Aorta (tissue), 5 donors: ENCODE data around the gene ZDHHC13. TPM values are rescaled to one million over a fixed set of nuclear protein-coding genes. Genes with fewer than 3 reads are reported as not detected.

Source experiments
- ATAC-seq: fragments of 200-7000 bp; cut with Tn5 transposase; one replicate; pipeline ENCODE4 v1.9.1; 2022; ENCODE audit warnings: moderate library complexity; ENCODE audit not compliant: low FRiP score
- DNase-seq, 2 donors: peaks; one replicate each; pipeline ENCODE4 v3.0.0-alpha.2; 2020
- H3K27ac ChIP-seq, 2 donors: one replicate each; pipeline ENCODE4 v1.5.1; 2013; ENCODE audit warnings: low read length in 2 of 2, mild to moderate bottlenecking in 2 of 2, moderate library complexity in 2 of 2, control low read depth in 1 of 2, inconsistent platforms in 1 of 2, low read depth in 1 of 2
- H3K27me3 ChIP-seq, 2 donors: one replicate each; pipeline ENCODE4 v1.6.1; 2013; ENCODE audit warnings: control low read depth in 1 of 2, low read length in 1 of 2, mild to moderate bottlenecking in 1 of 2, moderate library complexity in 1 of 2; ENCODE audit not compliant: insufficient read depth in 2 of 2, control insufficient read depth in 1 of 2
- H3K36me3 ChIP-seq, 2 donors: one replicate each; pipeline ENCODE4 v1.6.1; 2013; ENCODE audit warnings: control low read depth in 1 of 2, low read length in 1 of 2, mild to moderate bottlenecking in 1 of 2; ENCODE audit not compliant: insufficient read depth in 2 of 2, control insufficient read depth in 1 of 2
- H3K4me1 ChIP-seq, 2 donors: one replicate each; pipeline ENCODE4 v1.6.1; 2013; ENCODE audit warnings: low read length in 2 of 2, control low read depth in 1 of 2, mild to moderate bottlenecking in 1 of 2, moderate library complexity in 1 of 2; ENCODE audit not compliant: insufficient read depth in 2 of 2, control insufficient read depth in 1 of 2
- H3K4me3 ChIP-seq, 2 donors: one replicate each; pipeline ENCODE4 v1.5.1; 2013; ENCODE audit warnings: low read length in 2 of 2, control low read depth in 1 of 2, mild to moderate bottlenecking in 1 of 2
- H3K9me3 ChIP-seq: one replicate; pipeline ENCODE4 v1.6.1; 2013; ENCODE audit warnings: mild to moderate bottlenecking, low read length; ENCODE audit not compliant: control insufficient read depth
- WGBS, 2 donors: extraction: QIAGEN DNeasy Blood & Tissue Kit; methylation state at CpG; one replicate each; pipeline ENCODE4 v1.1.7; 2013; 5-methylcytosine and 5-hydroxymethylcytosine counted together
- intact Hi-C, 2 donors: fragments of 100-400 bp; cut with DNase I; formaldehyde crosslinking; loops; one replicate each; pipeline versions ENCODE4 v1.14.2 to v1.15.0; 2022
- long read RNA-seq, 2 donors: library from polyadenylated mRNA; unstranded; transcript quantifications; one replicate each; pipeline ENCODE4 v2.0.0, GENCODE V29; 2020 to 2021
- polyA plus RNA-seq, 2 donors: library from polyadenylated mRNA; stranded (reverse); fragments of 200-250 nt; gene quantifications; one replicate each; pipeline ENCODE4 v1.2.3, GENCODE V29; 2013
- total RNA-seq, 2 donors: library from RNA; stranded (reverse); fragmentation: NEBNext Ultra II Directional; extraction: Animal tissue kit (Norgen Biotek cat#: 25700); gene quantifications; one replicate each; pipeline ENCODE4 v1.2.1, GENCODE V29; 2021
- donor health status: healthy with polysubstance abuse.
- donor health status: Bipolar disorder and iron deficiency.
- donor health status: DM: no; HTN: no; CAD: no.
- donor health status: DM: no; HTN: no; CAD: no.
- donor health status: DM: yes; HTN: yes; CAD: no.

Gene ZDHHC13, protein sequence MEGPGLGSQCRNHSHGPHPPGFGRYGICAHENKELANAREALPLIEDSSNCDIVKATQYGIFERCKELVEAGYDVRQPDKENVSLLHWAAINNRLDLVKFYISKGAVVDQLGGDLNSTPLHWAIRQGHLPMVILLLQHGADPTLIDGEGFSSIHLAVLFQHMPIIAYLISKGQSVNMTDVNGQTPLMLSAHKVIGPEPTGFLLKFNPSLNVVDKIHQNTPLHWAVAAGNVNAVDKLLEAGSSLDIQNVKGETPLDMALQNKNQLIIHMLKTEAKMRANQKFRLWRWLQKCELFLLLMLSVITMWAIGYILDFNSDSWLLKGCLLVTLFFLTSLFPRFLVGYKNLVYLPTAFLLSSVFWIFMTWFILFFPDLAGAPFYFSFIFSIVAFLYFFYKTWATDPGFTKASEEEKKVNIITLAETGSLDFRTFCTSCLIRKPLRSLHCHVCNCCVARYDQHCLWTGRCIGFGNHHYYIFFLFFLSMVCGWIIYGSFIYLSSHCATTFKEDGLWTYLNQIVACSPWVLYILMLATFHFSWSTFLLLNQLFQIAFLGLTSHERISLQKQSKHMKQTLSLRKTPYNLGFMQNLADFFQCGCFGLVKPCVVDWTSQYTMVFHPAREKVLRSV
- total RNA-seq (10 to 100 TPM in 1 of 2 donors, 1 to 10 TPM in 1; 8.3 to 14.7 TPM), polyA plus RNA-seq (1 to 10 TPM; 3.3 to 7.1 TPM)
- long read RNA-seq, donor 1, transcript ZDHHC13-202 (17 exons, 2,445 nt): major isoform, 9 of 14 reads
- long read RNA-seq, donor 1, partial matches to known transcripts: 1 of 14 reads
- long read RNA-seq, donor 1, other reads (novel, unspliced or antisense): 4 of 14 reads
- long read RNA-seq, donor 2, partial matches to known transcripts: 0 of 9 reads
- long read RNA-seq, donor 2, other reads (novel, unspliced or antisense): 3 of 9 reads

DNA sequence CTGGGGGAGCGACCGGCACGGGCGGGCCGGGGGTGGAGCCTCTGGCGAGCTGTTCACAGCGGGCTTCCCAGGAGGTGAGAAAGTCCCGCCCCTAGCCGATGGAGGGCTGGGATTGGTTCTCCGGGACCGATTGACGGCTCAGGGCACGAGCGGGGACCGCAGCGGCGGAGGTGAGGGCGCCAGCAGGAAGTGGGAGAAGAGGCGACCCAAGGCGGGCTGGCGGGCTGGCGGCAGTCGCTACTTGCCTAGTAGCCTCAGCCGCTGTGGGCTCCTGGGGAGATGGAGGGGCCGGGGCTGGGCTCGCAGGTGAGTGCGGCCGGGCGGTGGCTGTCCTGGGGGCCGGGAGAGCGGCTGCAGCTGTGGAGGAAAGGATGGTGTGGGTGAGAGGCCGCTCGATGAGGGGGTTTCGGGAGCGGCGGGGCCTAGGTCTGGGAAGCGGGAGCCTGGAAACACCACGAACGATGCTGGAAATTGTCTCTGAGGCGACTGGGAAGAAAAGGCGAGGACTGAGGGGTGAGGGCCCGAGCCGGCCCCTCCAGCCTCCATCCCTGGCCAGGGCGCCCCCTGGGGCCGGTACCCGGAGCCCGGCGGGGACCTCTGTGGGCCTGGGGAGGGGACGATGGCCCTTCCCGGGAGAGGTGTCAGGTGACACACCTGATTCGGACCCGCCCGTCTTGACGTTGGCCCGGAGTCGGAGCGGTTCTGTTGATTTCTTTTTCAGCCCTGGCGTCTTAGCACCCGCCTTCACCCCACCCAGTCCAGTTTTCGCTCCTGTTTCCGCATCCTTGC, at the start of gene ZDHHC13:
ZDHHC13 (plus strand) TSS at position 198 of the 789 bp plus-strand sequence; CDS start at position 280, 82 bp downstream.
- no peaks in the 10 kb centered on the region for H3K27me3 ChIP-seq
- intact Hi-C loops: no loop called here
- H3K9me3 ChIP-seq: no peaks in the 10 kb centered on the region
- no peak within 1 kb of the TSS for H3K27ac ChIP-seq
- WGBS, 2 donors: 1% methylated on average over 45 to 61 of the region's 61 CpGs
- H3K4me1 ChIP-seq: no peaks in the 10 kb centered on the region
- ATAC-seq (peak; percentile 96), DNase-seq (peak; percentile 95 to 97)
- H3K36me3 ChIP-seq: no peaks in the 10 kb centered on the region
- H3K4me3 ChIP-seq: peak within 1 kb of the TSS; percentile 47 to 73

DNA sequence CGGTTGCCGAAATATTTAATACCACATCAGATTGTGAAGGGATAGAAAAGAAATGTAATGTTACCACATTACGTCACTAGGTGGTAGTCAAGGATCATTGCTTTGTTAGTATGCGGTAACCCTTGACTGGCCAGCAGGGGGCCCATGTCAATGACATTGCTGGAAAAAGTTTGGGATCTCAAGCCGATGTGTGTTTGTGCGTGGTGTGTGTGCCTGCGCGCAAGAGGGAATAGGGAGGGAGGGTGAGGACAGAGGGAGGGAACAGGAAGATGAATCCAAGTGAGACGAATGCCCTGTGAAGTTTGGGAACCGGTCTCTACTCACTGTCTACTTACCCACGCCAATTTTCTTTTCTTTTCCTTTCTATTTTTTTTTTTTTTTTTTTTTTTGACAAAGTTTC, 45.7 kb upstream of the ZDHHC13 start:
- Histone ChIP-seq H3K4me3 (no peak overlapping the region), H3K27me3 (no peaks in the 10 kb centered on the region), H3K4me1 (no peaks in the 10 kb centered on the region), H3K36me3 (no peaks in the 10 kb centered on the region), H3K27ac (no peak overlapping the region), H3K9me3 (no peaks in the 10 kb centered on the region)
- intact Hi-C loops: loop anchor here in 1 of 2 donors (5.0 kb wide), 1 partner anchor 481 kb away; no protein-coding TSS in a partner anchor
- ATAC-seq (peak; percentile 84), DNase-seq (peak; percentile 75 to 87)
- WGBS, 2 donors: 3 to 4% methylated on average over 11 of the region's 11 CpGs

DNA sequence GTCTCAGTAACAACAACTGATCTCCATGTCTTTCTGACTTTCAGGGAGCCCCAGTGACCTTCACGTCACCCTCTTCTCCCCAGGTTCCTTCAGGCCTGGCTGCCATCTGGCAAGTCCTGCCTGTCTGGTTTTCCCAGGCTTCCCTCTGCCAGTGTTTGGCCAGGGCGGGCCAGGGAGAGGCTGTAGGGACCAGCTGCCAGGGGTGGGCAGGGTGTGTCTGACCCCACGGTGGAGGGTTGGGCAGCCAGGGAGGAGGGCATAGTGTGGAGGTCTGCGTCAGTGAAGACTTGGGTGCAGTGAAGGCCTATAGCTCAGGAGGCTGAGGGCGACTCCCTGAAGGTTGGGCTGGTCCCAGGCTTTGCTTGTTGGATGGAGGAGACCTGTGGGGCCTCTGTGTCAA, 44.5 kb upstream of the ZDHHC13 start:
- Histone ChIP-seq H3K27me3 (no peaks in the 10 kb centered on the region), H3K4me3 (no peak overlapping the region), H3K4me1 (no peaks in the 10 kb centered on the region), H3K9me3 (no peaks in the 10 kb centered on the region), H3K27ac (no peak overlapping the region), H3K36me3 (no peaks in the 10 kb centered on the region)
- 84 to 86% methylated on average over 5 of the region's 5 CpGs for WGBS, 2 donors
- intact Hi-C loops: loop anchor here in 1 of 2 donors (5.0 kb wide), 1 partner anchor 480 kb away; no protein-coding TSS in a partner anchor
- ATAC-seq: no peak
- DNase-seq: no peak

DNA sequence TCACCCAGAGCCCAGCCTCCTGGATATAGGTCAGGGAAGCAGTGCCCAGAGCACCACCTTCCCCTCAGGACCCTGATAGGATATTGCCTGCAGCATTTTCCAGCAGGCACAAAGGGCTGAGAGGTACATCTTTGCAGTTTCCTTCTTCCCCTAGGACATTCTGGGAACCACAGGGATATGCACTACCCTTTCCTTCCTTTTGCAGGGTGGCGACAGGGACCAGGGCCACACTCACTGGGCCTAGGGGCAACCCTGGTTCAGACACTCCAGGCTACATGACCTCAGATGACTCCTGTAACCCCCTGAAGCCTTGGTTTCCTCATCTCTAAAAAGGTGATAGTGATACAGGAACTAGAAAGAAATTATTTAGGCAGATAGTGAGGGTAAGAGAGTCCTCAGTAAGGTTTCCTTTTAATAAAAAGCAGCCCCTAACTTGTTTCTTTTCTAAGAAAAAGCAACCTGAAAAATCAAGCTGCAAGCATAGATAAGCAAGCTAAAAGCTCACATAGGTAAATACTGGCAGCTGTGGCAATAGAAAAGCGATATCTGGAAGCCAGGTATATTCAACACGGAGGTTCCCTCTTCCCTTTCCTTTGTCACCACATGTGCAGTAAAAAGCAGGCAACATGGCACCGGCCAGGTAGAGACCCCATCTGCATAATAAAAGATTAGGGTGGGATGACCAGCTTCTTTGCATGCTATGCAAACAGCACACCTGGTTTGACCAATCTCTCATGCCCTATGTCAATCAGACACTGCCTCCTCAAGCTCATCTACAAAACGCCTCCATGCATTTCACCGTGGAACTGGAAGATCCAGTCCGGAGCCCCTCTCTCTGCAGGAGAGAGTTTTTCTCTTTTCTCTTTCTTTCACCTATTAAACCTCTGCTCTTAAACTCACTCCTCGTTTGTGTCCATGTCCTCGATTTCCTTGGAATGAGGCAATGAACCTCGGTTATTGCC, 43.2 kb upstream of the ZDHHC13 start:
- 68% methylated on average over 10 of the region's 10 CpGs for WGBS, 2 donors
- DNase-seq: no peak

DNA sequence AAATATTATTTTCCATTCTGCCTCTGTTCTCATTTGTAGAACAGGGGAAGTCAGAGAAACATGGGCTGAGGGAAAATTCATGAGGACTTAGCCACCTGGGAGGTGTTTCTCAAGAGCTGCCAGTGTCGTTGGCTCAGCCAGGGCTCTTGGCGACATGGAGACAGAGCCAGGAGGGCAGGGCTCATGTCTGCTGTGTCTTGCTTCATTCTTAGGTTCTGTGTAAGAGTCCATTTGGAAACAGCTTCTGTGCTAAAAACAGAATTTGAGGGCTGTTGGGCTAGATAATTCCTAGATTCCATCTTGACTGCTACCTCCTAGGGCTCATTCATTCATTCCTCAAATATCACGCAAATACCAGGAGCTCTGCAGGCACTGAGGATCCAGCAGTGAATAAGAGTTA, 41.3 kb upstream of the ZDHHC13 start:
- Histone ChIP-seq H3K4me1 (no peaks in the 10 kb centered on the region), H3K9me3 (no peaks in the 10 kb centered on the region), H3K27me3 (peaks cover 0 to 3% of the 10 kb centered on the region in 2 donors), H3K4me3 (no peak overlapping the region), H3K27ac (no peak overlapping the region), H3K36me3 (no peaks in the 10 kb centered on the region)
- intact Hi-C loops: loop anchor here in 1 of 2 donors (5.0 kb wide), 1 partner anchor 477 kb away; no protein-coding TSS in a partner anchor
- 58 to 73% methylated on average over 3 of the region's 3 CpGs for WGBS, 2 donors
- DNase-seq (no peak), ATAC-seq (no peak)

More for the DNA sequence above, 43.2 kb upstream of the ZDHHC13 start:
- Histone ChIP-seq H3K4me3 (no peak overlapping the region), H3K27me3 (no peaks in the 10 kb centered on the region), H3K27ac (no peak overlapping the region), H3K4me1 (no peaks in the 10 kb centered on the region), H3K9me3 (no peaks in the 10 kb centered on the region), H3K36me3 (no peaks in the 10 kb centered on the region)
- no peak for ATAC-seq
- intact Hi-C loops: loop anchor here in 1 of 2 donors (5.0 kb wide), 1 partner anchor 479 kb away; no protein-coding TSS in a partner anchor

DNA sequence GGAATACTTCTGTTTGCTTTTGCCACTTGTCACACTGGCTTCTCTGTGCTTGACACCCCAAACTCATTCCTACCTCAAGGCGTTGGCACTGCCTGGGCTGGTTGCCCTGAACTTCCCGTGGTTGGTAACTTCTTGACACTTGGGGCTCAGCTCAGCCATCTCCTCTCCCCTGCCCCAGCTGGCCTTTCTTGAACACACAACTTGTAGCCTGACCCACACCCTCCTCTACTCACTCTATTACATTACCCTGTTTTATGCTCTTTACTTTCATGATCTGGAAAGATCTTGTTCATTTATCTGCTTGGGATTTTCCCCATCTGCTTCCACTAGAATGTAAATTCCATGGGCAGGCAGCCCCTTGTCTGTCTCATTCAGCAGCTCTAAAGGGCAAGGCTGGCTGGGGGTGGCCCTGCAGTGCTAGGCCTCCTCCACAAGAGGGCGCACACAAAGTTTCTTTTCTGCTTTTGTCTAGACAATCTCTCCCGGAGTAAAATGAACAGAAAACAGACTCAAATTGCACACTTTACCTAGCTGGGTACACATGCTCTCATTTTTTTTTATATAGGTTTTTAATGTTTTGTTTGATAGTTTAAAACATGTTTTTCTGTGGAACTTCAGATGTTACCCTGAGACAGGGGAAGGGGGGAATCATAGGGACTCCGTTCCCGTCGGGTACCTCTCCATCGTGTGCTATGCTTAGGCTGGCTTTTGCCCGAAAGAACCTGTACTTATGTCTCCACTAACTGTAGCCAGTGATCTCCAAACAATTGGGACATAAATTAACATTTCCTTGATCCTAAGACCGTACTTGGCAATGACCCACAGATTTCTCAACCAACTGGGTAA, 40.0 kb upstream of the ZDHHC13 start:
- peaks cover 0 to 3% of the 10 kb centered on the region in 2 donors for H3K27me3 ChIP-seq
- no peaks in the 10 kb centered on the region for H3K9me3 ChIP-seq
- intact Hi-C loops: loop anchor here in 1 of 2 donors (5.0 kb wide), 1 partner anchor 475 kb away; no protein-coding TSS in a partner anchor
- ATAC-seq: no peak
- WGBS, 2 donors: 55 to 58% methylated on average over 10 of the region's 10 CpGs
- no peak overlapping the region for H3K27ac ChIP-seq
- H3K36me3 ChIP-seq: no peaks in the 10 kb centered on the region
- no peaks in the 10 kb centered on the region for H3K4me1 ChIP-seq
- no peak overlapping the region for H3K4me3 ChIP-seq
- DNase-seq: peak in 1 of 2 donors; percentile 83

DNA sequence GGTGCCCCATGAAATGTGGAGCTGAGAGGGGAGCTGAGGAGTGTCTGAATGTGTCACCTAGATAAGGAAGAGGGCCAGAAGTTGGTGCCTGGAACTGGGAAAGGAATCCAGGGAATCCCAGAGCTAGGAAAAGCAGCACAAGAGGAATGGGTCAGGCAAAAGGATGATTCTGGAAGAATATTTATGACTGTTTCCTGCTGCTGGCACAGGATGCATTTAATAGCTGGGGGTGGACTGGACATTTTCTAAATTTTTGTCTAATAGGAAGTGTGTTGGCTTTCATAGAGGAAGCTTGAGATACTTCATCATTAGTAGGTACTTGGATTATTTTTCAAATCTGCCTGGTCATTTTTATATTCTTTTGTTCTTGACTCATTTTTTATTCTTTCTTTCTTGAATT, 39.0 kb upstream of the ZDHHC13 start:
- Histone ChIP-seq H3K9me3 (no peaks in the 10 kb centered on the region), H3K4me3 (no peak overlapping the region), H3K4me1 (no peaks in the 10 kb centered on the region), H3K36me3 (no peaks in the 10 kb centered on the region), H3K27me3 (peaks cover 0 to 3% of the 10 kb centered on the region in 2 donors), H3K27ac (no peak overlapping the region)
- DNase-seq (no peak), ATAC-seq (no peak)
- intact Hi-C loops: loop anchor here in 1 of 2 donors (5.0 kb wide), 1 partner anchor 474 kb away; no protein-coding TSS in a partner anchor
